Upper lobe of left lung (tissue), 6 donors: Measurements from ENCODE around the gene TBL2. TPM values are rescaled to one million over a fixed set of nuclear protein-coding genes. Genes with fewer than 3 reads are reported as not detected.
"Not testable (repeated sequence)": the region's sequence is repeated elsewhere in the genome, so short reads cannot be mapped to it uniquely, and the experiment has no call there.

Experiments
- ATAC-seq, 2 donors: fragments of 200-7000 bp; cut with Tn5 transposase; one replicate each; pipeline ENCODE4 v1.9.1; 2022; ENCODE audit warnings: mild to moderate bottlenecking in 2 of 2, moderate library complexity in 2 of 2; ENCODE audit not compliant: low FRiP score in 2 of 2
- DNase-seq, 2 donors: peaks; one replicate each; pipeline ENCODE4 v3.0.0-alpha.2; 2019 to 2020
- H3K27ac ChIP-seq, 4 donors: fragments of 200-600 bp; sonication (generic); one replicate each; pipeline ENCODE4 v1.5.1; 2016 to 2019
- H3K27me3 ChIP-seq, 4 donors: fragments of 200-600 bp; sonication (generic); one replicate each; pipeline ENCODE4 v1.5.1; 2017 to 2019
- H3K36me3 ChIP-seq, 4 donors: fragments of 200-600 bp; sonication (generic); one replicate each; pipeline ENCODE4 v1.5.1; 2016 to 2019
- H3K4me1 ChIP-seq, 4 donors: fragments of 200-600 bp; sonication (generic); one replicate each; pipeline ENCODE4 v1.5.1; 2018 to 2019
- H3K4me3 ChIP-seq, 4 donors: fragments of 200-600 bp; sonication (generic); one replicate each; pipeline ENCODE4 v1.5.1; 2017 to 2019; ENCODE audit warnings: mild to moderate bottlenecking in 2 of 4, moderate library complexity in 1 of 4
- H3K9me3 ChIP-seq, 4 donors: fragments of 200-600 bp; sonication (generic); one replicate each; pipeline ENCODE4 v1.5.1; 2018 to 2019
- CTCF ChIP-seq, 6 experiments: fragments of 450-650 bp in 4 of 6; fragments of 200-600 bp in 2 of 6; sonication (generic) in 2 of 6; IDR thresholded peaks; one replicate each; pipeline ENCODE4 v1.5.1; 2016 to 2019; ENCODE audit warnings: antibody characterized with exemption in 6 of 6
- EP300 ChIP-seq, 4 donors: sonication (generic); formaldehyde crosslinking; IDR thresholded peaks; one replicate each; pipeline ENCODE4 v1.5.1; 2017; ENCODE audit warnings: antibody characterized with exemption in 4 of 4, control low read depth in 2 of 4
- POLR2A ChIP-seq, 4 donors: fragments of 450-650 bp; IDR thresholded peaks; one replicate each; pipeline ENCODE4 v1.5.1; 2016 to 2017; ENCODE audit warnings: antibody characterized with exemption in 4 of 4, mild to moderate bottlenecking in 2 of 4
- POLR2AphosphoS5 ChIP-seq, 2 donors: sonication (generic); formaldehyde crosslinking; IDR thresholded peaks; one replicate each; pipeline ENCODE4 v1.5.1; 2017; ENCODE audit warnings: antibody characterized with exemption in 2 of 2
- WGBS, 2 donors: methylation state at CpG; one replicate each; pipeline ENCODE4 v1.1.5; 2017 to 2018; 5-methylcytosine and 5-hydroxymethylcytosine counted together
- total RNA-seq, 6 donors: library from RNA; depleted of rRNA in 4 of 6; stranded (reverse); fragments of >200 nt in 4 of 6; gene quantifications; one replicate each; pipeline versions ENCODE4 v1.1.0 to v1.2.1, GENCODE V29; 2016 to 2021
- donor health status: DM: no; HTN: no; CAD: no; lungs with moderate emphysema.
- donor health status: DM: no; HTN: yes; CAD: no; lungs with severe emphysema.

The TBL2 gene
- total RNA-seq, 6 donors from 2014 or later: 15.7 to 52.9 (median 30.7) TPM

GRCh38 chr7:73569042-73569608 lies 9.3 kb downstream of the TBL2 start:
- Histone ChIP-seq H3K4me3 (no peak overlapping the region), H3K9me3 (no peaks in the 10 kb centered on the region), H3K27ac (no peak overlapping the region), H3K27me3 (no peaks in the 10 kb centered on the region), H3K36me3 (peaks cover 28 to 49% (median 44%) of the 10 kb centered on the region in 4 donors), H3K4me1 (peaks cover 3 to 8% (median 5%) of the 10 kb centered on the region in 4 donors)
- TF ChIP-seq CTCF (IDR thresholded peaks at IDR 0.05) (no peak), EP300 (IDR thresholded peaks at IDR 0.05) (no peak), POLR2AphosphoS5 (IDR thresholded peaks at IDR 0.05) (no peak), POLR2A (IDR thresholded peaks at IDR 0.05) (no peak)
- 84 to 86% methylated on average over 5 of the region's 5 CpGs for WGBS, 2 donors
- ATAC-seq: no peak
- DNase-seq: no peak

- ATAC-seq (no peak), DNase-seq (no peak)
- peaks cover 18 to 39% (median 34%) of the 10 kb centered on the region in 4 donors for H3K36me3 ChIP-seq
- no peak for TF ChIP-seq POLR2AphosphoS5 (IDR thresholded peaks at IDR 0.05)
- no peak for TF ChIP-seq CTCF (IDR thresholded peaks at IDR 0.05)
- no peak for TF ChIP-seq POLR2A (IDR thresholded peaks at IDR 0.05)
- no peak for TF ChIP-seq EP300 (IDR thresholded peaks at IDR 0.05)
- H3K9me3 ChIP-seq: no peaks in the 10 kb centered on the region
- WGBS, 2 donors: 74% methylated on average over 11 to 12 of the region's 12 CpGs
- H3K4me1 ChIP-seq: peaks cover 3 to 8% (median 5%) of the 10 kb centered on the region in 4 donors
- H3K4me3 ChIP-seq: no peak overlapping the region
- H3K27ac ChIP-seq: peak overlapping the region in 1 of 4 donors; percentile 15
- no peaks in the 10 kb centered on the region for H3K27me3 ChIP-seq
Observed at GRCh38 chr7:73567846-73568685, 10.3 kb downstream of the TBL2 start.

- H3K4me3 ChIP-seq: no peak overlapping the region
- WGBS, 2 donors: 88 to 89% methylated on average over 4 of the region's 4 CpGs
- TF ChIP-seq POLR2AphosphoS5 (IDR thresholded peaks at IDR 0.05): no peak
- TF ChIP-seq CTCF (IDR thresholded peaks at IDR 0.05): no peak
- TF ChIP-seq EP300 (IDR thresholded peaks at IDR 0.05): no peak
- no peak for TF ChIP-seq POLR2A (IDR thresholded peaks at IDR 0.05)
- H3K9me3 ChIP-seq: no peaks in the 10 kb centered on the region
- H3K4me1 ChIP-seq: peaks cover 3 to 8% (median 5%) of the 10 kb centered on the region in 4 donors
- no peak for DNase-seq
- H3K27me3 ChIP-seq: no peaks in the 10 kb centered on the region
- no peak for ATAC-seq
- peaks cover 17 to 30% (median 24%) of the 10 kb centered on the region in 4 donors for H3K36me3 ChIP-seq
- H3K27ac ChIP-seq: no peak overlapping the region
Observed at GRCh38 chr7:73567140-73567539, 11.2 kb downstream of the TBL2 start.

GRCh38 chr7:73566431-73566830 lies 11.9 kb downstream of the TBL2 start:
- ATAC-seq, H3K27me3 ChIP-seq, H3K4me1 ChIP-seq, H3K9me3 ChIP-seq, DNase-seq: not testable (repeated sequence)
- Histone ChIP-seq H3K27ac (peak overlapping the region in 3 of 4 donors; percentile 32 to 53 (median 39)), H3K36me3 (peaks cover 16 to 22% (median 18%) of the 10 kb centered on the region in 4 donors), H3K4me3 (peak overlapping the region in 3 of 4 donors; percentile 24 to 40 (median 37))

GRCh38 chr7:73565675-73566340 lies 12.6 kb downstream of the TBL2 start:
- no peaks in the 10 kb centered on the region for H3K27me3 ChIP-seq
- ATAC-seq (no peak), DNase-seq (no peak)
- no peak for TF ChIP-seq EP300 (IDR thresholded peaks at IDR 0.05)
- TF ChIP-seq POLR2A (IDR thresholded peaks at IDR 0.05): no peak
- TF ChIP-seq POLR2AphosphoS5 (IDR thresholded peaks at IDR 0.05): no peak
- TF ChIP-seq CTCF (IDR thresholded peaks at IDR 0.05): no peak
- no peaks in the 10 kb centered on the region for H3K9me3 ChIP-seq
- WGBS, 2 donors: 41 to 43% methylated on average over 7 of the region's 7 CpGs
- peak overlapping the region in 3 of 4 donors; percentile 24 to 40 (median 37) for H3K4me3 ChIP-seq
- peaks cover 3 to 8% (median 5%) of the 10 kb centered on the region in 4 donors for H3K4me1 ChIP-seq
- peak overlapping the region in 3 of 4 donors; percentile 32 to 53 (median 39) for H3K27ac ChIP-seq
- peaks cover 9 to 16% (median 12%) of the 10 kb centered on the region in 4 donors for H3K36me3 ChIP-seq
